Measurements from ENCODE around the gene ZNF560.

ZNF560 gene

DNA sequence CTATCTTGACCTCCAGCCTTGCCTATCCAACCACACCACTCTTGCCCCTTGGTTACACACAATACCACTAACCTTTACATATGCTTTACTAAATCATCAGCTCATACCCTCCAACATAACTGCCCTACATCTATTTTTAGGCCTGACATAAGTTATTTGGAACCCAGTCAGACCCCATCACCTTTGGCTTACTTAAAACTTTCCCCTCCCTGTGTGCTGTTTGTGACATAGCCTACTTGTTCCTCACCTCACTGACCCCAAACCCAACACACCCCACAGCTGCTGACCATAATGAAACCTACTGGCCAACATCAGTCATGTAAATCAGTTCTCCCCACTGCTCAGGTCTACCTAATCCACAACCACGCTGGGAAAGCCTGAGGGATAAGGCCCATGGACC, 68.0 kb downstream of the ZNF560 start:
- H3K4me1 Mint-ChIP-seq: peaks cover 12% of the 10 kb centered on the region
- H3K27ac Mint-ChIP-seq: no peak overlapping the region
- H3K9me3 Mint-ChIP-seq: peaks cover 1% of the 10 kb centered on the region
- H3K4me3 Mint-ChIP-seq: no peak overlapping the region
- H3K27me3 Mint-ChIP-seq (ENCODE audit: low read depth): no peaks in the 10 kb centered on the region
- TF ChIP-seq, protein P1, sequence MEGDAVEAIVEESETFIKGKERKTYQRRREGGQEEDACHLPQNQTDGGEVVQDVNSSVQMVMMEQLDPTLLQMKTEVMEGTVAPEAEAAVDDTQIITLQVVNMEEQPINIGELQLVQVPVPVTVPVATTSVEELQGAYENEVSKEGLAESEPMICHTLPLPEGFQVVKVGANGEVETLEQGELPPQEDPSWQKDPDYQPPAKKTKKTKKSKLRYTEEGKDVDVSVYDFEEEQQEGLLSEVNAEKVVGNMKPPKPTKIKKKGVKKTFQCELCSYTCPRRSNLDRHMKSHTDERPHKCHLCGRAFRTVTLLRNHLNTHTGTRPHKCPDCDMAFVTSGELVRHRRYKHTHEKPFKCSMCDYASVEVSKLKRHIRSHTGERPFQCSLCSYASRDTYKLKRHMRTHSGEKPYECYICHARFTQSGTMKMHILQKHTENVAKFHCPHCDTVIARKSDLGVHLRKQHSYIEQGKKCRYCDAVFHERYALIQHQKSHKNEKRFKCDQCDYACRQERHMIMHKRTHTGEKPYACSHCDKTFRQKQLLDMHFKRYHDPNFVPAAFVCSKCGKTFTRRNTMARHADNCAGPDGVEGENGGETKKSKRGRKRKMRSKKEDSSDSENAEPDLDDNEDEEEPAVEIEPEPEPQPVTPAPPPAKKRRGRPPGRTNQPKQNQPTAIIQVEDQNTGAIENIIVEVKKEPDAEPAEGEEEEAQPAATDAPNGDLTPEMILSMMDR (IDR thresholded peaks at IDR 0.05; ENCODE audit: unreplicated experiment in 3 of 3): no peak
- peaks cover 90% of the 10 kb centered on the region for H3K36me3 Mint-ChIP-seq (ENCODE audit: low read depth)

DNA sequence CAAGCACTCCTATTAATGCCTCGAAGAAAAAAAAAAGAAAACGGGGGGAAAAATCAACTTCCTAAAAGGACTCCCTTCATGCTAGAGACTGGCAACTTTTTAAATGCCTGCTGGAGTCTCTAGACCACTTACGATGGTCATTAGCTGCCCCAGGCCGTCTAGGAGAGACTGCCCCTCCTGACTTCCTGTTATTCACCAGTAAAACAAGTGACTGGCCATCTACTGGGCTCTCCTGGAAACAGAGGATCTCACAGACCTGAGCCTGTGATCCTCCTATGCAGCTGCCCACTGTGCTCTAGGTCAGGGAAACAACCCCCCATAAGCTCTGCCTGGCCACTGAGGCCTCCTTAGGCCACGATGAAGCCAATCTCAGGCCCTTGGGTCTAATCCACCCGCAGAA, 70.5 kb downstream of the ZNF560 start:
- Mint-ChIP-seq H3K4me1 (peaks cover 1% of the 10 kb centered on the region), H3K27ac (no peak overlapping the region), H3K9me3 (peaks cover 10% of the 10 kb centered on the region), H3K4me3 (no peak overlapping the region), H3K36me3 (ENCODE audit: low read depth) (peaks cover 95% of the 10 kb centered on the region), H3K27me3 (ENCODE audit: low read depth) (no peaks in the 10 kb centered on the region)
- TF ChIP-seq, protein P1 (IDR thresholded peaks at IDR 0.05; ENCODE audit: unreplicated experiment in 3 of 3): no peak
